Inflammatory macrophage (primary cell): ENCODE results near the gene DYTN.

Experiments used
- DNase-seq, 2 donors: peaks; one replicate each; pipeline ENCODE4 v3.0.0-alpha.2; 2020 to 2022

The DYTN gene

DNA sequence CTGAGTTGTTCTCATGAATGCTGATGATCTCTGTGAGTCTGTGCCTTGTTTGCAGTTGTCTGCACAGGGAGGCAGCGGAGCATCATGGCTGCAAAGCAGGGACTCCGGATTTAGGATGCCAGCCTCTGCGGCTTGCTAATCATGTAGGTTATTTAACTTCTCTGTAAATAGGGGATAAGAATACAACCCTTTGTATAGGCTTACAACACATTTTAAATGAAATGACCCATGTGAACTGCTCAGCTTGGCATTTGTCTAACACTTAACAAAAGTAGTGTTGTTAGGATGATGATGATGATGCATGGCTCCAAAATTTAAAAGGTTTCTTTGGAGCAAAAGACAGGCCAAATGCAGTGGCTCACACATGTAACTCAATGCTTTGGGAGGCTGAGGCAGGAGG, 19.4 kb downstream of the DYTN start:
- DNase-seq = no peak

DNA sequence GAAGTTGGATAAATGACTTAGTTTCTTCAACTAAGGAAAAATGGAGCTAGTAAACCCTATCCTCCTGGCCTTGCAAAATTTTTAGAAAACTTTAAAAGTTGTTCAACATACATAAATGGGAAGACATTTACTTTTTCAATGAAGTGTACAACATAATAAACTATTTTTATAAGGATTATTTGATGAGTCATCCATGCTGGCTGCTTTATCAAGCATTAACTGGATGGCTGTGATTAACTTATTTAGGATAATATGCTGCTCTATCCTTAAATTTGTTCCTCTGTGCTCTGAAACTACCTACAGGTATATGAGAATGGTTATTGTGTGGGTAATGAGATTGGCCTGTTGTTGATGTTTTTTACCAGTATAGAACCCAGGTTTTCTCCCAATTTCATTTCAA, 21.3 kb downstream of the DYTN start:
- DNase-seq = no peak

DNA sequence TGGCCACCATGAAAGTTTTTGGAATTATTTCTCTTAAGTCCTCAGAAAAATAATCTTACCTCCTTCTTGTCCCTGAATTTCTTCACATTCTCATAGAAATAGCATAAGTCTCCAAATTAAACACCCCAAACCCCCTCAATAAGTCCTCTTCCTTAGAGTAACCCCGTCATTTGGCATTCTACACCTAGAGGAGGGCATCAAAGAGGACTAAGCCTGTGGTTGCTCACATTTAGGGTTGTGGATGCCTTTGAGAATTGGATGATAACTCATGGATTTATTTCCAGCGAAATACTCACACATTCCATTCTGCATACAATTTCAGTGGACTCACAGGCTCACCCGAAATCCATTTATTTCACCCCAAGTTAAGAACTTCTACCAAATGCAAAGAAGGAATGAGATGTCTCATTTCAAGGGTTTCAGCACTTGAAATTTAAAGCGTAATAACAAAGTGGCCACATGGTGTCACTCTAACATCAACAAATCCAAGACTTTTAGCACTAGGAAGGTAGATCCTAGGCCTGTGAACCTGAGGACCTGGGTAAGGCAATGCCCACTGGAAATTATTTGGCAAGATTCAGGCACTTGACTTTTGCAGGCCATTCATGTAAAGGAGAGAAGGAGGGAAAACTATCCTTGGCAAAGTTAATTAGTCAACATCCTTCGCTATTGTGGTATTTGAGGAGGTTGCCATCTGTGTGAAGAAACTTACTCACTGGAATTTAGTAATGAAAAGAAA, 24.6 kb downstream of the DYTN start:
- peak; percentile 59 to 69 for DNase-seq

DNA sequence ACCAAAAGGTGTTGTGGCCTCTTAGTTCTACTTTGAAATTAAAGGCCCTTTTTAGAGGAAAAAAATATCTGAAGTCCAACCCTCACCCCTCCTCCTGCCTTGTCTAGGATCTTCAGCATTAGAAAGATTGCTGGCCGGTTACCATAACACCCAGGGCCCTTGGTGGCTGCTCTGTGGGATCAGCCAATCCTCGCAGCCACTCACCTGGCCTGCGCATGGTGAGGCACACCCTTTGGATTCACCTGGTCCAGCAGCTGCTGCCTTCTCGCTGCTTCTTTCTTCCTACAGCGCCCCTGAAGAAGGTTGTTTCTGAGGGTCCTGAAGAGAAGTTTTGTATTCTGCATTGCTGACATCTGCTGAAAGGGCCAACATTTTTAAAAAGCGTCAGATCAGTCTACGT, 25.2 kb downstream of the DYTN start:
- DNase-seq = no peak

DNA sequence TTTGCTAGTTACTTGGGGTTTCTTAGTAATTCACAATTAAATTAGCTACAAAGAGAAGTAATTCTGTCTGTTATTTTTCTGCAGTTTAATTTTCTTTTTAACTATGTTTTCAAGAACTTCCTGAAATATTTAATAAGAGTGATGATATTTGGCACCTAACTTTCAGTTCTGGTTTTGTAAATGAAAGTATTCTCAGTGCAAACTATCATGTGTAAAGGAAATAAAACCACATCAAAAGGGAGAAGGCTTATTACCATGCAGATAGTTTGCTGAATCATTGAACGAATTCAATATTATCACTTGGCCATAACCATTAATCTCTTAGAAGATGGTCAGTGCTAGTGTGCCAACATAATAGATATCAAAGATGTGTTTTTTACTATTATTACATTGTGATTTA, 29.2 kb downstream of the DYTN start:
- DNase-seq = no peak

DNA sequence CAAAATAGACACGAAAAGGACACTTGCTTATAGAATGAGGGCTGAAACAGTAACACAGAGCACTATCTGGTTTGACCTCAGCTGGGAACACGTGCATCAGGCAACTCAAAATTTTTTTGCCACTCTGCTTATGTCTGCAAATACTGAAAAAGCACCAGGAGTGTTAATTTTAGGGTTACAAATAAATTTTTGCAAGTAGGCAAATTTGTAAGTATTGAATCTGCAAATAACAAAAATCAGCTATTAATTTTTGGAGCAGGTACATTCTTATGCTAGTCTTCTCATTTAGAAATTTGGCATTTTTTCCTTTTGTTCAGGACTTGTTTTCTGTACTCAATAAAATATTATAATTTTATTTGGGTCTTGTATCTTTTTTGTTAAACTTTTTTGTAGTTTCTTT, 29.7 kb downstream of the DYTN start:
- no peak for DNase-seq

DNA sequence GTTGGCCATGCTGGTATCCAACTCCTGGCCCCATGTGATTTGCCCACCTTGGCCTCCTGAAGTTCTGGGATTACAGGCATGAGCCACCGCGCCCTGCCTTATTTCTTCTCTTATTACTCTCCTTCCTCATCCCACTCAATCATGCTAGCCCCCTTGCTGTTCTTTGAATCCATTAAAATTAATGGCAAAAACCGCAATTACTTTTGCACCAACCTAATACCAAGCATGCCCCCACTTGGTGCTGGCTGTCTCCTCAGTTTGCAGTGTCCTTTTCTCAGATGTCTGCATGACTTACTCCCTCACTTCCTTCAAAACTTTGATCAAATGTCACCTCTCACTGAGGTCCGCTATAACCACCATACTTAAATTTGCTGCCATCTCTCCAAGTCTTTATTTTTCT, 34.6 kb downstream of the DYTN start:
- DNase-seq = no peak

DNA sequence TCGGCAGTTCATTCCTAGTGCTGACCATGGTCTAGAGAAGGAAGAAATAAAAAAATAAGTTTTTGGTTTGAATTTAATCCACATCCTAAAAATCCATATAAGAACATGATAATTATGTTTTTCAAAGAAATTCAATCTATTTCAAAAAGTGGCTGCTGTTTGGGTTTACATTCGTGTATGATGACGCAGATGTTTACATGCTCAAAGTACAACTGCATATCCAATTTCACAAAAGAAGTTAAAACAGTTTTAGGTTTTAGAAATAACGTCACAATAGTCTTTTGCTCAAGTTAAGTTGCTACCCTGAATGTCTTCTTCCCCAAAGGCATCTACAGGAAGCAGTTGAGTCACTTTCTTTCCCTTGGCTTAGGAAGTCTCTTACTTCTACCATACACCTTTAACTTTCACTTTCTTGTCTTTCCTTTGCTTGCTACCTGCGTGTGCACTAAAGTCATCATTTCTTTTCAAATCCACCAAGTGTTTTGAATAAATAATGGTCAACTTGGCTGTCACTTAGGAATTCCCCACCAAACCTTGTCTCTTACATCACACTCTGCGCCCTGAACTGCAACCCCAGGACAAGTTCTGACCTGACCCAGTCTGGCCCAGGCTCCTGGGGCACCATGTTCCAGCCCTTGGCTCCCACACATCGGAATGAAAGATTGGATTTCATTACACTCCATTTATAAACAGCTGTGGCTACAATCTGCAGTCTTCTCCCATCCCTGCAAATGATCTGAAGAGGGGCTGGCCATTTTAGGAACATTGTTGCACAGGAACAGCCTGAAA, 47.5 kb downstream of the DYTN start:
- DNase-seq = no peak

DNA sequence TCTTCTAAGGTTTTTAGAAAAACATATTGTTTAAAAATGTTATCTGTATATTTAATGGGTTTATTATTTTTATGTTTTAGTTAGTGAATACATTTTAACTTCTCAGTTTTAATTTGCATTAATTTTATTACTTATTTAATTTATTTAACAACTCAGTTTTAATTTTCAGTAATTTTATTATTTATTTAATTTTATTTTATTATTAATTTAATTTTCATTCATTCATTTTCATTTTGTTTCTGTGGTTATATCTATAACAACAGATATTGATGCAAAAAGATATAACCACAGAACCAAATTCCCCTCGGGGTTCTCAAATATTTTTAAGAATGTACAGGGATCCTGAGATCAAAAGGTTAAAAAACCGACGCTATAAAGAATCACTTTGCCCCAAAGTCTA, 52.9 kb downstream of the DYTN start:
- DNase-seq = no peak

DNA sequence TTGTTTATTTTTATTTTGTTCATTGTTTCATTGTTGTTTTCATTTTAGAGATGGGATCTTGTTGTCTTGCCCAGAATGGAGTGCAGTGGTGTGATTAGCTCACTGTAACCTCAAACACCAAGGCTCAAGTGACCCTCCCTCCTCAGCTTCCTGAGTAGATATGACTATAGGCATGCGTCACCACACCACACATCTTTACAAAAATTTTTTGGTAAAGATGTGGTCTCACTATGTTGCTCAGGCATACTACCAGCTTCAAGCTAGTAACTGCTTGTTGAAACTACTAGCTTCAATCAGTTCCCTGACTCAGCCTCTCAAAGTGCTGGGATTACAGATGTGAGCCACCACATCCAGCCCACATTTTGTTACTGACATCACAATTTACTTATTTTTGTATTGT, 61.1 kb downstream of the DYTN start:
- no peak for DNase-seq

DNA sequence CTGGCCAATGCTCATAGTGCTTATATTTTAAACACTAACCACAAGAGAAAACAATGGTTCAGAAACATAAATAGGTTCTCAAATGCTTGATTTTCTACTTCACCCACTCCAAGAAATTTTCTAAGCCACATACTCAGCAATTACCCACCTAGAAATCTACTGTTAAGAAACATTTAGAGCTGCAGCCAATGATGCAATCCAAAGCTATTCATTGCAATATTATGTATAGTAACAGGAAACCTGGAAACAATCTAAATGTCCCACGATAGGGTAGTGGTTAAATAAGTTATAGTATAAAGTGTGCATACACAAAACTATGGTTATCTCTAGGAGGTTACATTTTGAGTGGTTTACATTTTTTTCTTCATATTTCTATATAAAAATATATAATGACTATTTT, 70.2 kb downstream of the DYTN start:
- no peak for DNase-seq

DNA sequence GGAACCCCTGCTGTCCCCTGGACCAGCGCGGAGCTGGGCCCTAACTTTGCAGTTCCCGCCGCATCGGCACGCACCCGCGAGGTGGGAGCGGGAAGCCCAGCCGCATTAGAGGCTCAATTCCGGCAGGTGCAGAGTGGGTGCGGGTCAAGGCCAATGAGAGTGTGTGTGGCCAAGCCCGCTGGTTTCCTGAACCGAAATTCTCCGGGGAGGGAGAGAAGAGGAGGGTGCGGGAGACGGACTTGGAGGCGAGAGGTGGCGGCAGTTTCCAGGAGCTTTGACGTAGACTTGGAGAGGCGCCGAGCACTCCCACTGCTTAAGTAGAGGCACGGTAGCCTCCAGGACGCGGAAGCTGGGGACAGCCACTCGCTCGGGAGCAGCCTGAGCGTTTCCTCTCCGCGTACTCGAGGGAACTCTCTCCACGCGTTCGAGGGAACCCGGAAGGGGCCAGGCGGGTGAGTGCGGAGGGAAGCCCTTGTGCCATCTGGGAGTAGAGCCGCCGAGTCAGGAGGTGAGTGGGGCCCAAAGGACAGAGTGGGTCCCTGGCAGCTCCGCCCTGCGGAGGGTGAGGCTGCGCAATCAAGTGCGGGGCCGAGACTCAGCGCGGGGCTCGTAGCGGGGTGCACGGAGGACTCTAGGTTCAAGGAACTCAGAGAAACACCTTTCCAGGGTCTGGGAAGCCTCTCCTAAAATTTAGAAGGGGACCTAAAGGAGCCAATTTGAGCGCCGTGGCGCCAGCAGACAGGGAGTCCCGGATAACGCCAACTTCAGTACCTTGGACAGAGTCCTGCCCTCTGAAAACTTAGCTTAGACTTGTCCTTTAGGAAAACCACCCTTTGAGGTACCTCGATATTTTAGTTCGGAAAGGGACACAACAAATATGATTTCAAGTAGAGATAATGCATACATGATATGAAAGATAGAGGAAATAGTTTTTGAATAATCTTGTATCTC, 75.8 kb downstream of the DYTN start, which contains the start of gene FAM237A:
Gene FAM237A, plus strand, starts transcription at position 413 of the 951 bp plus-strand sequence. CDS start 1,750 bp downstream, outside the sequence.
- DNase-seq = peak; percentile 20 to 38

DNA sequence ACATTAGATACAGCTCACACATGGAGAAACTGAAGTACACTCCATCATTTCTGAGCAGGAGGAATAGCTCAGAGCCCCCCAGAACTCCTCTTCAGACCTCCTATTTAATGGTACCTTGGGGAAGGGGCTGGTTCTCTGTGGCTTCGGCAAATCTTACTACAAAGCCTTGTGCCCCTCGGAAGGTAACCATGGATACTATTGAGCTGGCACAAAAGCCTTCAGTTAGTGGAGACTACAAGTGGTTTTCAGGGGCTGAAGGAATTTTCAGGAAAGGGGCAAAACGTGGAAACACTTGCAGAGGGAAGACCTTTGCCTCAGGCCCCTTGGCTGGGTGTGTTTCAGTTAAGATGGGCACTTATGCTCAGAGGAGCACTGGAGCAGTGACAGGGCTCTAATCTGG, 77.0 kb downstream of the DYTN start:
- no peak for DNase-seq

DNA sequence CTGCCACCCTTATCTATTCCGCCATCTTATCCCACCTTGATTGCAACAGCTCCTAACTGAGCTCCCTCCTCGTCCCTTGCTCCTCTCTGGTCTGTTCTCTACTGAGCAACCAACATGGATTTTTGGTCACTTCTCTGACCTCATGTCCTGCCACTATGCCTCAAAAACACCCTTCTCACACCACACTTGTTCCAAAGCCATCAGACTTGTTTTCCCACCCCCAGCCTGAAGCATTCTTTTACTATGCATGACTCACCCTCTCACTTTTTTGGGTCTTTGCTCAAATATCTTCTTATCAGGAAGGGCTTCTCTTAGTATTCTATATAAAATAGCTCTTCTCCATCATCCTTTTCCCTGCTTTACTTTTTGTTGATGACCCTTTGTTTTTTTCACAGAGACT, 78.6 kb downstream of the DYTN start:
- no peak for DNase-seq

DNA sequence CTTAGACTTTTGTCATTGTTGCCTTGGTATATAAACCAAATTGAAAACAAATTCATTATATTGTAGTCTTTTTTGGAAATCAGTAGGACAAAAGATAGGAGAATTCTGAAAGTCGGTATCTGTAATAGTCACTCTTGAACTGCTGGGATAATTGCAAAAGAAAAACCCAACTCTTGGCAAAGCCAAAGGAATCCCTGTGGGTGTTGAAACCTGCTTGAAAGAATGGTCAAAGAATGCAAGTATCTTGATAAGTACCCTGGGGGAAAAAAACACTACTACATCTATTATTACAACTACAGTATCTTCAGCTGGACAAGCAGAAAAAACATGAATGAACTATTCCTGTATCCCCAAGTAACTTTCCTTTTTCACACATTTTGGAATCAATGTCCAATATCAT, 83.2 kb downstream of the DYTN start:
- DNase-seq = no peak

DNA sequence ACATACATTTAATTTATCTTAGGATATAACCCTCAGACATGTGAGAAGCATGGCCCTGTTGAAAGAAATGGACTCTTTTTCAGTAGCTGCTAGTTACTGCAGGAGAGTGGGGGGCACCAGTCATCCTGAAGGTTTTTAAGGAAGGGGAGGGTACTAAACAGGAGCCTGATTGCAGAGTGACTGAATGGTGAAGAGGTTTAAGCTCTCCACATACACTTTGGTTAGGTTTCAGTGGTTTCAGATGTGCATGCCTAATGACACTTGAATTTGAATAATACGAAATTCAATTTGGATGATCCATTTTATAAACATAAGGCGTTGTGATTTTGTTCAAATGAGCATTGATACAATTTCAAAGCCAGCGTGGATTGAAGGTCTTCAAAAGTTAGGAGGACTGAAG, 86.9 kb downstream of the DYTN start:
- no peak for DNase-seq

DNA sequence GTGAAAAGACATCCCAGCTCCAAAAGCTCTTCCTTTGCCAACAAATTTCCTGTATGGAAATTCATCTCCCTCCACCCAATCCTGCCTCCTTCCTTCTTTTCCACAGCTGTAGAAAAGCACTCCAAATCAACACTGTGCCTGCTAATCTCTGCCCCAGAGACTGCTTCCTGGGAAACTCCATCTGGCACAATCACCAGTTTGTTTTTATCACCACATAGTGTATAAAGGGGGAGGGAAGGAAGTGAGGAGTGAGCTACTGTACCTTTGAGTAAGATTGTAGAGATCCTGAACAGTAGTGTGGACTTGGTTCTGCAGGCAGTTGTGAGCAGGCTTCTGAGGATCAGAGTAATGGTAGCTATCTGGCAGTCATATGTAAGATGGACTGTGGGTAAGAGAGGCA, 90.6 kb downstream of the DYTN start:
- DNase-seq = no peak

DNA sequence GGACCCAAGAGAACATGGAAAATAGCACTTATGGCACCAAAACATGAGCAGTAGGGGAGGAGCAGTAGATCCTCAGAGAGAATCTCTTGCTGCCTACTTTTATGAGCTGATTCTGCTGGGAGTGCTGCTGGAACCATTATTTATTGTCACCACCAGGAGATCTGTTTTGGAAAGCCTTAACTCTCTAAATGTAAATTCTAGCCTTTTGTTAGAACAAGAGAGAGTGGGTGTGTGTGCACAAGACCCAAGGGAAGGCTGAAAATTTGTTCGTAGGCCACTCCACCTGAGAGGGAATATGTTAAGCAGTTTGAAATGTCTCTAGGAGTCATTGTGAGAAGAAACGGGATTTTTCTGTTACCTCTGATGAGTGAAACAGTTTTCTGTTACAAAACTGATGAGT, 92.1 kb downstream of the DYTN start:
- no peak for DNase-seq

DNA sequence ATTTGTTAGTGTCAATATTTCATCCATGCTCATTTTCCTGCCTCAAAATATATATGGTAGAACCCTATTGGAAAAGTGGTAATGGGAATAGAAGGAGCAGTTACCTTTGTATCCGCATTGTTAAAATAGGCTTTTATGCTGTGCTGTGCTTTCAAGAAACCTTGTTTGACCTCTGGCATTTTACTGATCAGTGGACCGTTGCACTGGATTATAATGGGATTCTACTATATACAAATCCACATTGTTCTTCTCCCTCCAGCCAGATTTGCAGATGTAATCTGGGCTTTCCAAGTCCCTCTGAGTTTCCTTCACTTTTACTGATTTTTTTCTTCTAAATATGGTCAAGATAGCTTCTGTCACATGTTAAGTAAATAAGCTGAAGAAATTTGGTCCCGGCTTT, 99.2 kb downstream of the DYTN start:
- no peak for DNase-seq

DNA sequence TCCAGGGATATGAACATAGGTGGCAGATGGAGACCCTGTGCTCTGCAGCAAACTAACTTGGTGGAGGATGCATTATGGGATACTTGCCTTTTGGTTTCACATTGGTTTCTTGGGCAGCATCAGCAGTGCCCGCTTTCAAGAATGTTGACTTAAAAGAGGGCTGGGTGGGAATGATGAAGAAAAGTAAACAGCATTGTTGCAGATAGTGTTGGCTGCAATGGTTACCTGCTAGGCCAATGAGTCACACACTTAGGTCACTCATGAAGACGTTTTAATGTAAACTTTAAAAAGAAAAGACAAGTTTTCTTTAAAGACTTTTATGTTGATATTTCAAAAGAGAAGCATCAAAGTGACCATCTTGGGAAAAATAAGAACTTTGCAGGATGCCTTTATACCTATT, 102.0 kb downstream of the DYTN start:
- DNase-seq = no peak

DNA sequence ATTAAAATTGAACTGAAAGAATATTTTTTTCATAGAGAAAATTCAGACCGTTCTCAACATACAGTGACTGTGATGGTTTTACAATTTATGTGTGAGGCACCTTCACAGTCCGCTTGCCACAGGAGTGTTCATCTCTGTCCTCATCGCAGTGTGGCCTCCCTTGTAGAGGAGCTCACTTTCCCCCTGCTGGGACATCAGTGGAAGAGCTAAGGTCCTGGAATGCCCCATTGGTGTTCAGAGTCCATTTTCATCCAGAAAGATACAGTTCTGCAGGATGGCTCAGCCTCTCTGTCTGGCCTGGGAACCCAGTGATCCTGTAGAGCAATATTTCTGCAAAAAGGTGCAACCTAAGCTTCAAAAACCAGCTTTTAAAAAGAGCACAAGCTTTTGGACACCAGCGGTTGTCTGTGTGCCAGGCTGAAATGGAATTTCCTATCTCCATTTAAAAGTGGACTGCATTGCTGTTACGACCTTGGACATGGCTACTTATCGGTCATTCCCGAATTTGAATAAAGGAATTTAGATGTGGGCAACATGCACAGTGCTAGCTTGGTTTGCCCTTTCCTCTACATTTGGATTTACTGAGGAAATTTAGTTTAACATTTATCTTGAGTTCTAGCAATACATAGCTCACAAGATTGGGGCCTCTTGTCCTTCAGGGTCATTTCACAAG, 102.6 kb downstream of the DYTN start:
- no peak for DNase-seq

DNA sequence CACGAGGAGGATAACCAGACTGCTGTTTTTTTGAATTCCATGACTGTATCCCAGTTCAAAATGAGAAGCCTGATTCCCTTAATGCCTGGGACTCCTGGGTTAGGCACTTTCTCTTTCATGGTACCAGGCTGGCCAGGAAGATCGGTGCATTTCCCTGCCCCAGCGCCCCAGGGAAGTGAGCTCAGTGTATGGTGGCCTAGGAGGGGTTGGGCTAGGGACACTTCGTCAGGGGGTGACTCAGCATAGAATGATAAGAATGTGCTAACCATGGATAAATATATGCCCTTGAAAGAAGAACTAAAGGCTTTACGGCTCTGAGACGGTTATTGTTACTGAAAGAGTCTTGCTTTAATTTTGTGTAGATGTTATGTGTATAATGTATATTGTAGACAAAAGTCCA, 103.4 kb downstream of the DYTN start:
- DNase-seq = no peak

DNA sequence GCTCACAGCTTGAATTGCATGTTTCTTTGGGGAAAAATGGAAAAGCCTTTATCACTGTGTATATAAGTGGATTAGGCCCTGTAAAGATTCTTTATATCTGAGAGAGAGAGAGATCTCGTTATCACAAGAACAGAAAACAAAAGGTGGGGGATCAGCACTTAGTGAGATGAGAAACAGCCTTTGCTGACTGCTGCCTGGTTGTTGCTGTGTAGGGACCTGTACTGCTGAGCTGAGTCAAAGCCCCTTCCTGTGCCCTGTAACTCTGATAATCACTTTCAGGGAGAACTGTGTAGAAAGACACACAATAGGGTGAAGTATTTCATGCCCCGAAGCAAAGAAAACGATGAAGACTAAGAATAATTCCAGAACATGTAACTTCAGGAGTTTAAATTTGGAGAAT, 106.5 kb downstream of the DYTN start:
- DNase-seq = no peak
